Nephron (organoid): Measurements from ENCODE around the gene MS4A18.
"Not testable (repeated sequence)": the region's sequence is repeated elsewhere in the genome, so short reads cannot be mapped to it uniquely, and the experiment has no call there.

Experiments used
- H3K27ac Mint-ChIP-seq, 3 experiments: 2 replicates each; pipeline ENCODE4 v1.8.0; 2020; ENCODE audit warnings: mixed read lengths in 3 of 3, mild to moderate bottlenecking in 2 of 3, moderate library complexity in 1 of 3
- H3K27me3 Mint-ChIP-seq: 2 replicates; pipeline ENCODE4 v1.8.0; 2021; ENCODE audit warnings: low read depth, mild to moderate bottlenecking, moderate library complexity, mixed read lengths
- H3K36me3 Mint-ChIP-seq: 2 replicates; pipeline ENCODE4 v1.8.0; 2020; ENCODE audit warnings: low read depth, mixed read lengths
- H3K4me1 Mint-ChIP-seq: 2 replicates; pipeline ENCODE4 v1.8.0; 2020; ENCODE audit warnings: mixed read lengths
- H3K4me3 Mint-ChIP-seq, 3 experiments: 2 replicates each; pipeline ENCODE4 v1.8.0; 2020; ENCODE audit warnings: mild to moderate bottlenecking in 3 of 3, mixed read lengths in 3 of 3, moderate library complexity in 2 of 3
- H3K9me3 Mint-ChIP-seq: 2 replicates; pipeline ENCODE4 v1.8.0; 2020; ENCODE audit warnings: mixed read lengths
- CTCF ChIP-seq, 3 experiments: fragments of 200-600 bp; sonication (generic); IDR thresholded peaks; one replicate each; pipeline ENCODE4 v1.5.0; 2021; ENCODE audit warnings: antibody characterized with exemption in 3 of 3; ENCODE audit not compliant: unreplicated experiment in 3 of 3

The MS4A18 gene

DNA sequence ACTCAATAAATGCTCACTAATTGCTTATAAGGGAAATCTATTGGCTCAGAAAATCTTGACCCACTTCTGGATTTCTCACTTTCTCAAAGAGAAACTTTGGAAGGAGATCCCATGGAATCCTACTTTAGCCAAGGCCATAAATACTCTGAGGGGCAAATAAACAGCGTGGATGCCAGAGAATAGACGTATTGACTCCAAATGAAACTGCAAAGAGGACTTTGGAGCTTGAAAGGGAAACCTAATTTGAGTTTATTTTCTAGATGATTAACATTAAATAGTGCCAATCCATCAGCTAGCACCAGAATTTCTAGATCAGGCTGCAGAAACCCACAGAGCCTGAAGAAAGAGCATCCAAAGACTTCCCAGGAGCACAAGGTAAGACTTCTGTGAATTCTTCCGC is at the start of gene MS4A18:
Gene MS4A18, plus strand, starts transcription at position 301 of the 400 bp plus-strand sequence.
- Mint-ChIP-seq H3K27ac (no peak within 1 kb of the TSS), H3K4me1 (no peaks in the 10 kb centered on the region), H3K27me3 (peaks cover 14% of the 10 kb centered on the region), H3K9me3 (peaks cover under 1% of the 10 kb centered on the region), H3K4me3 (no peak within 1 kb of the TSS), H3K36me3 (no peaks in the 10 kb centered on the region)
- no peak for TF ChIP-seq CTCF (IDR thresholded peaks at IDR 0.05; ENCODE audit: unreplicated experiment in 3 of 3)

GRCh38 chr11:60678231-60678630 is 46.3 kb upstream of the MS4A18 start:
- H3K27ac Mint-ChIP-seq, H3K36me3 Mint-ChIP-seq, H3K27me3 Mint-ChIP-seq, H3K4me3 Mint-ChIP-seq, H3K4me1 Mint-ChIP-seq: not testable (repeated sequence)
- H3K9me3 Mint-ChIP-seq, result peaks cover 40% of the 10 kb centered on the region

- H3K9me3 Mint-ChIP-seq, result peaks cover 36% of the 10 kb centered on the region
- no peak overlapping the region for H3K4me3 Mint-ChIP-seq
- no peak for TF ChIP-seq CTCF (IDR thresholded peaks at IDR 0.05; ENCODE audit: unreplicated experiment in 3 of 3)
- no peak overlapping the region for H3K27ac Mint-ChIP-seq
- peaks cover 3% of the 10 kb centered on the region for H3K36me3 Mint-ChIP-seq
- H3K27me3 Mint-ChIP-seq, result no peaks in the 10 kb centered on the region
- H3K4me1 Mint-ChIP-seq, result no peaks in the 10 kb centered on the region
Observed at GRCh38 chr11:60679879-60680278, 44.6 kb upstream of the MS4A18 start.

DNA sequence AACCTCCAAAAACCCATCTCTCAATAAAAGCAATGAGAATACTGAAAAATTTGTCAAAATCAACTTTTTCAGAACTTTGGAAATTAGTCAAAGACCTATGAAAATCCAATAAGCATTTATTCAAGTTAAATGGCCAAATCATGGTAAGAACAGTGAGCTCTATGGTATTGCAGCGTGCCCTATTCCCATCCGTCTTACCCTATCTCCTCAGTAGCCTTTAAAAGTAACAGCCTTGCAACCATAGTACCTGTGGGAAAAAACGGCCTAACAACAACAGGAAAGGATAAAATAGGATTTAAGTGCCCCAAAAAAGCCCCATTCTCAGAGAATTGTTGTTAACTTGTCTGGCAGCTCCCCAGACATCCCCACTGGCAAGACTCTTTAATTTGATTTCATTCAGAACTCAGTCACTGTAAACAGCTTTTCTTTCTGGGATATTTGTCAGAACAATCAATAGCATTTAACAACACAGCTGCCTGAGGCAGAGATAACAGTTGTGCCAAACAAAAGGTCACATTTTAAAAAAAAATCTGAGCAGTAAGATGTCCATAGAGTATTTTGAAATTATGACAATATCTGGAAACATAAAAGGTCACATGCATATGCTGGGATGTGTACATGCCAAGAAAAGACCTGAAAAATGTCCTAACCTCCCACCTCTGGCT is 43.9 kb upstream of the MS4A18 start:
- TF ChIP-seq CTCF (IDR thresholded peaks at IDR 0.05; ENCODE audit: unreplicated experiment in 3 of 3), result no peak
- Mint-ChIP-seq H3K9me3 (peaks cover 36% of the 10 kb centered on the region), H3K27me3 (no peaks in the 10 kb centered on the region), H3K4me3 (no peak overlapping the region), H3K27ac (no peak overlapping the region), H3K36me3 (peaks cover 3% of the 10 kb centered on the region), H3K4me1 (no peaks in the 10 kb centered on the region)

GRCh38 chr11:60684541-60684848 is 40.0 kb upstream of the MS4A18 start:
- H3K27ac Mint-ChIP-seq, H3K36me3 Mint-ChIP-seq, H3K4me1 Mint-ChIP-seq, H3K27me3 Mint-ChIP-seq, H3K4me3 Mint-ChIP-seq: not testable (repeated sequence)
- H3K9me3 Mint-ChIP-seq, result peaks cover 13% of the 10 kb centered on the region

- TF ChIP-seq CTCF (IDR thresholded peaks at IDR 0.05; ENCODE audit: unreplicated experiment in 3 of 3), result no peak
- H3K27me3 Mint-ChIP-seq, result peaks cover 4% of the 10 kb centered on the region
- H3K36me3 Mint-ChIP-seq, result no peaks in the 10 kb centered on the region
- H3K9me3 Mint-ChIP-seq, result no peaks in the 10 kb centered on the region
- H3K4me1 Mint-ChIP-seq, result no peaks in the 10 kb centered on the region
- no peak overlapping the region for H3K4me3 Mint-ChIP-seq
- H3K27ac Mint-ChIP-seq, result no peak overlapping the region
Observed at GRCh38 chr11:60691661-60692060, 32.9 kb upstream of the MS4A18 start.

DNA sequence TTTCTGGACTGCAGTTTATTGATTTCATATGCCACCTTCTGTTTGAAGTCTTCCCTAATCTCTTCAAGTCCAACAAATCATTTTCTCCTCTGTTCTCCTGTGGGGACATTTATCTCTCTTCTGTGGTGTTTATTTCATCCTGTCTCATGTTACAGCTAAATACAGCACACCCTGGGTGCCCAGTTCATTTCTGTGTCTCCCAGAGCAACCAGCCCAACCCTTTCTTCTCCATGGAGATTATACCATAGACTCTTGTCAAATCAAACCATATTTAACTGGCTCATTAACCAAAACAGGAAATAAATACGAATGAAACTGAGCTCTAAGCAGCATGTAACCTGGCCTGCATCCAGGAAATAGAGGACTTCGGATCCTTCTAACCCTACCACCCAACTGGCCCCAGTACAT is 25.2 kb upstream of the MS4A18 start, which contains the start of gene MS4A8:
Gene MS4A8, plus strand, starts transcription at position 329 of the 408 bp plus-strand sequence. CDS start 1,249 bp downstream, outside the sequence.
- Mint-ChIP-seq H3K36me3 (no peaks in the 10 kb centered on the region), H3K4me1 (peaks cover 10% of the 10 kb centered on the region), H3K27ac (no peak within 1 kb of the TSS), H3K9me3 (no peaks in the 10 kb centered on the region), H3K4me3 (no peak within 1 kb of the TSS), H3K27me3 (no peaks in the 10 kb centered on the region)
- no peak for TF ChIP-seq CTCF (IDR thresholded peaks at IDR 0.05; ENCODE audit: unreplicated experiment in 3 of 3)
